WI38 (cell line): Measurements from ENCODE around the gene PRR14.

Experiments
- H3K4me3 ChIP-seq: 2 replicates; pipeline ENCODE4 v1.5.1; 2011; ENCODE audit warnings: low read depth, mild to moderate bottlenecking, control low read depth, low read length
- CTCF ChIP-seq: IDR thresholded peaks from 2 replicates; pipeline ENCODE4 v1.5.1; 2012; ENCODE audit warnings: low read depth, mild to moderate bottlenecking, control low read depth, low read length

The PRR14 gene

GRCh38 chr16:30703971-30704370 is 53.2 kb downstream of the PRR14 start:
- H3K4me3 ChIP-seq: no peak overlapping the region
- TF ChIP-seq CTCF: no peak
